ENCODE measurements around the gene GNAI3. TPM values are rescaled to one million over a fixed set of nuclear protein-coding genes. Genes with fewer than 3 reads are reported as not detected.

The GNAI3 gene
- polyA plus RNA-seq, 2 of the 4 experiments (the other 2 are of a cell fraction), result 5.3 to 8.7 TPM

- Histone ChIP-seq H3K4me2 (no peak overlapping the region), H3K4me1 (peaks cover 24% of the 10 kb centered on the region), H3K9me3 (no peaks in the 10 kb centered on the region), H3K4me3 (no peak overlapping the region), H3K27ac (no peak overlapping the region)
- CTCF ChIA-PET, result no interaction called here
- FAIRE-seq (no peak), ATAC-seq (no peak), DNase-seq (ENCODE audit: low read depth in 1 of 2, low spot score in 1 of 2) (no peak)
- POLR2A ChIA-PET, result no interaction called here
- TF ChIP-seq RNF2 (IDR thresholded peaks at IDR 0.05; ENCODE audit: borderline replicate concordance, low read depth), result no peak
- no peak for TF ChIP-seq RAD21 (conservative IDR thresholded peaks at IDR 0.05 in 1 of 2, IDR thresholded peaks at IDR 0.05 in 1 of 2)
- TF ChIP-seq MAFK (IDR thresholded peaks at IDR 0.05; ENCODE audit: partially characterized antibody), result no peak
- no peak for TF ChIP-seq TFCP2L1 (CRISPR knock-in tag; IDR thresholded peaks at IDR 0.05)
- no peak for TF ChIP-seq FOSL2 (IDR thresholded peaks at IDR 0.05)
- no peak for TF ChIP-seq FOSL2 (CRISPR knock-in tag; IDR thresholded peaks at IDR 0.05)
- TF ChIP-seq, protein P1, sequence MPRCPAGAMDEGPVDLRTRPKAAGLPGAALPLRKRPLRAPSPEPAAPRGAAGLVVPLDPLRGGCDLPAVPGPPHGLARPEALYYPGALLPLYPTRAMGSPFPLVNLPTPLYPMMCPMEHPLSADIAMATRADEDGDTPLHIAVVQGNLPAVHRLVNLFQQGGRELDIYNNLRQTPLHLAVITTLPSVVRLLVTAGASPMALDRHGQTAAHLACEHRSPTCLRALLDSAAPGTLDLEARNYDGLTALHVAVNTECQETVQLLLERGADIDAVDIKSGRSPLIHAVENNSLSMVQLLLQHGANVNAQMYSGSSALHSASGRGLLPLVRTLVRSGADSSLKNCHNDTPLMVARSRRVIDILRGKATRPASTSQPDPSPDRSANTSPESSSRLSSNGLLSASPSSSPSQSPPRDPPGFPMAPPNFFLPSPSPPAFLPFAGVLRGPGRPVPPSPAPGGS (IDR thresholded peaks at IDR 0.05), result no peak
- no peak for TF ChIP-seq HES2 (IDR thresholded peaks at IDR 0.05)
- TF ChIP-seq JUN (IDR thresholded peaks at IDR 0.05), result no peak
- TF ChIP-seq NFE2L2 (conservative IDR thresholded peaks at IDR 0.05; ENCODE audit: low read length), result no peak
- 78% methylated on average over 3 of the region's 3 CpGs for WGBS (ENCODE audit: missing lambda C conversion rate)
Observed at GRCh38 chr1:109622895-109623294, 74.5 kb downstream of the GNAI3 start.

DNA sequence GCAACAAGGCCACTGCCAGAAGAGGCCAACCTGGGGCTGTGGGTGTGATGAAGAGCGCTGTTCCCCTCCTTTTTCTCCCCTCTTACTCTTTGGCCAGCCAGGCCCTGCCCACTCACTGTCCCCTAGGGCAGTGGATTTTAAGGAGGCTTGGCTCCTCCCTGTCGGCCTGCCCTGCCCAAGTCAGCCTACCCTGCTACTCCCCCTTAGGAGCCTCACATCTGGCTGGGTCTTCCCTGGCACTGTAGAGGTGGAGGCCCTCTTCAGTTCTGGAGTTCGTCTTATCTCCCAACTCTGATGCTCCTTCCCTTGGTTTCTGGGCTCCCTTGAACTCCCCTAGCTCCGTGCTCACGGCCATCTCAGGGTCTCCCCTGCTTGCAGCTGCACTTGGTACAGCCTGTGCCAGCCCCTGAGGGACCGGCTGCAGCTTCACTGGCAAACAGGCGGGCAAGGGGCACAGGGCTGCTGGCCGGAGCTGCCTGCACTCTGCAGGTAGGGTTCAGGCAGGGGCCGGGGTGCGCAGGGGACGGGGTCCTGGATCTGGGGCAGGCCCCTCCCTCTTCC is 75.3 kb downstream of the GNAI3 start:
- ChIA-PET POLR2A (no interaction called here), CTCF (interaction anchor here (2.7 to 21.4 kb wide), 4 partner anchors 16 to 360 kb away, joined by 9 to 295 read pairs (median 13); partner anchors contain the start of gene AHCYL1)
- Histone ChIP-seq H3K9me3 (no peaks in the 10 kb centered on the region), H3K4me3 (no peak overlapping the region), H3K27ac (peak overlapping the region in 1 of 2 experiments; percentile 39; a peak in 1 of 6 replicates), H3K4me2 (no peak overlapping the region), H3K4me1 (peaks cover 27% of the 10 kb centered on the region)
- no peak for ATAC-seq
- DNase-seq (ENCODE audit: low read depth in 1 of 2, low spot score in 1 of 2), result no peak
- 89% methylated on average over 4 of the region's 11 CpGs for WGBS (ENCODE audit: missing lambda C conversion rate)
- no peak for FAIRE-seq
- TF ChIP-seq HDAC2 (IDR thresholded peaks at IDR 0.05), result no peak
- TF ChIP-seq ZFP36 (IDR thresholded peaks at IDR 0.05; ENCODE audit: borderline replicate concordance, partially characterized antibody), result no peak
- no peak for TF ChIP-seq ZC3H11A (IDR thresholded peaks at IDR 0.05)
- TF ChIP-seq NPAS2 (CRISPR knock-in tag; IDR thresholded peaks at IDR 0.05; ENCODE audit: borderline replicate concordance), result no peak
- TF ChIP-seq CBX8 (IDR thresholded peaks at IDR 0.05), result no peak
- no peak for TF ChIP-seq PBX3 (IDR thresholded peaks at IDR 0.05)
- TF ChIP-seq HEYL (CRISPR knock-in tag; IDR thresholded peaks at IDR 0.05), result no peak
- TF ChIP-seq, protein P2, sequence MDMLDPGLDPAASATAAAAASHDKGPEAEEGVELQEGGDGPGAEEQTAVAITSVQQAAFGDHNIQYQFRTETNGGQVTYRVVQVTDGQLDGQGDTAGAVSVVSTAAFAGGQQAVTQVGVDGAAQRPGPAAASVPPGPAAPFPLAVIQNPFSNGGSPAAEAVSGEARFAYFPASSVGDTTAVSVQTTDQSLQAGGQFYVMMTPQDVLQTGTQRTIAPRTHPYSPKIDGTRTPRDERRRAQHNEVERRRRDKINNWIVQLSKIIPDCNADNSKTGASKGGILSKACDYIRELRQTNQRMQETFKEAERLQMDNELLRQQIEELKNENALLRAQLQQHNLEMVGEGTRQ (IDR thresholded peaks at IDR 0.05), result no peak
- TF ChIP-seq JUN (IDR thresholded peaks at IDR 0.05), result no peak
- no peak for TF ChIP-seq HOXB13 (CRISPR knock-in tag; IDR thresholded peaks at IDR 0.05; ENCODE audit: low read depth)
- TF ChIP-seq, protein P3, sequence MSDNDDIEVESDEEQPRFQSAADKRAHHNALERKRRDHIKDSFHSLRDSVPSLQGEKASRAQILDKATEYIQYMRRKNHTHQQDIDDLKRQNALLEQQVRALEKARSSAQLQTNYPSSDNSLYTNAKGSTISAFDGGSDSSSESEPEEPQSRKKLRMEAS (IDR thresholded peaks at IDR 0.05), result no peak
- TF ChIP-seq KDM5A (IDR thresholded peaks at IDR 0.05), result no peak
- no peak for TF ChIP-seq TP53 (CRISPR knock-in tag; IDR thresholded peaks at IDR 0.05)
- TF ChIP-seq JUNB (IDR thresholded peaks at IDR 0.05), result no peak
- TF ChIP-seq CBX2 (IDR thresholded peaks at IDR 0.05; ENCODE audit: borderline replicate concordance, low read depth), result no peak
- TF ChIP-seq FOSL2 (IDR thresholded peaks at IDR 0.05), result no peak
- TF ChIP-seq FOSL2 (CRISPR knock-in tag; IDR thresholded peaks at IDR 0.05), result no peak

Data from A549 (cell line).